Lower leg skin (tissue), 4 donors: Measurements from ENCODE around the gene PPP1R26. TPM values are rescaled to one million over a fixed set of nuclear protein-coding genes. Genes with fewer than 3 reads are reported as not detected.

Experiments
- DNase-seq, 2 donors: peaks; one replicate each; pipeline ENCODE4 v3.0.0-alpha.2; 2019; ENCODE audit warnings: low spot score in 2 of 2
- H3K4me3 ChIP-seq: fragments of 200-600 bp; sonication (generic); 2 replicates; pipeline ENCODE4 v1.5.1; 2017; ENCODE audit warnings: mild to moderate bottlenecking, low read depth; ENCODE audit not compliant: poor library complexity, severe bottlenecking
- CTCF ChIP-seq, 3 donors: fragments of 450-650 bp; IDR thresholded peaks; one replicate each; pipeline ENCODE4 v1.5.1; 2016; ENCODE audit warnings: antibody characterized with exemption in 3 of 3, mild to moderate bottlenecking in 3 of 3, moderate library complexity in 2 of 3
- POLR2A ChIP-seq, 2 donors: fragments of 450-650 bp; IDR thresholded peaks; one replicate each; pipeline ENCODE4 v1.6.1; 2016 to 2017; ENCODE audit warnings: antibody characterized with exemption in 2 of 2, mild to moderate bottlenecking in 1 of 2, moderate library complexity in 1 of 2
- WGBS, 2 donors: methylation state at CpG; one replicate each; pipeline ENCODE4 v1.1.5; 2018; 5-methylcytosine and 5-hydroxymethylcytosine counted together
- intact Hi-C: fragments of 100-400 bp; cut with DNase I; formaldehyde crosslinking; loops from one replicate; pipeline ENCODE4 v1.15.0; 2023; ENCODE audit warnings: low total_unique reads
- total RNA-seq, 4 donors: library from RNA; depleted of rRNA; stranded (reverse); fragments of >200 nt; gene quantifications; one replicate each; pipeline ENCODE4 v1.1.0, GENCODE V29; 2016

PPP1R26 gene
- total RNA-seq, 4 donors from 2014 or later = 8.4 to 11.5 (median 9.2) TPM

GRCh38 chr9:135499326-135500070 lies 19.9 kb downstream of the PPP1R26 start:
- TF ChIP-seq CTCF (IDR thresholded peaks at IDR 0.05) (no peak), POLR2A (IDR thresholded peaks at IDR 0.05) (no peak)
- peak overlapping the region; percentile 81 for H3K4me3 ChIP-seq
- WGBS, 2 donors = 1 to 4% methylated on average over 14 to 58 of the region's 58 CpGs
- intact Hi-C loops = no loop called here
- peak; percentile 90 to 99 for DNase-seq

- intact Hi-C loops = no loop called here
- 0% methylated on average over 10 to 25 of the region's 29 CpGs for WGBS, 2 donors
Observed at GRCh38 chr9:135500071-135500524, 20.5 kb downstream of the PPP1R26 start.

GRCh38 chr9:135500525-135501260 lies 21.1 kb downstream of the PPP1R26 start, which contains the start of gene MRPS2:
TSS of gene MRPS2 (plus strand) at chr9:135500682. CDS start at chr9:135500711, 29 bp downstream.
- TF ChIP-seq CTCF (IDR thresholded peaks at IDR 0.05) (no peak), POLR2A (IDR thresholded peaks at IDR 0.05) (no peak)
- DNase-seq = peak; percentile 75 to 97
- intact Hi-C loops = no loop called here
- peak within 1 kb of the TSS; percentile 81 for H3K4me3 ChIP-seq
- 1% methylated on average over 27 to 47 of the region's 92 CpGs for WGBS, 2 donors

More at GRCh38 chr9:135500071-135500524, 20.5 kb downstream of the PPP1R26 start:
- TF ChIP-seq POLR2A (IDR thresholded peaks at IDR 0.05) (no peak), CTCF (IDR thresholded peaks at IDR 0.05) (no peak)
- no peak for DNase-seq
- H3K4me3 ChIP-seq = peak overlapping the region; percentile 81

- 39 to 58% methylated on average over 31 to 37 of the region's 38 CpGs for WGBS, 2 donors
- TF ChIP-seq POLR2A (IDR thresholded peaks at IDR 0.05) (no peak), CTCF (IDR thresholded peaks at IDR 0.05) (no peak)
- H3K4me3 ChIP-seq = peak overlapping the region; percentile 81
- intact Hi-C loops = no loop called here
- peak in 1 of 2 donors; percentile 30 for DNase-seq
Observed at GRCh38 chr9:135501261-135502167, 21.9 kb downstream of the PPP1R26 start.

- intact Hi-C loops = no loop called here
- no peak overlapping the region for H3K4me3 ChIP-seq
- 89 to 90% methylated on average over 15 of the region's 15 CpGs for WGBS, 2 donors
- TF ChIP-seq CTCF (IDR thresholded peaks at IDR 0.05) = no peak
- no peak for TF ChIP-seq POLR2A (IDR thresholded peaks at IDR 0.05)
- no peak for DNase-seq
Observed at GRCh38 chr9:135502168-135502872, 22.7 kb downstream of the PPP1R26 start.
